Endothelial cell of umbilical vein (primary cell): Measurements from ENCODE around the gene CDH2. TPM values are rescaled to one million over a fixed set of nuclear protein-coding genes. Genes with fewer than 3 reads are reported as not detected.

Experiments
- BruUV-seq: library from RNA; stranded (reverse); fragments of 400-500 nt; replicated peaks from 2 replicates; lab custom pipeline; 2021; lab: Mats Ljungman, UMichigan
- CTCF ChIA-PET: fragments of 300-600, 350-600 bp; sonication (Branson Sonifier 250); formaldehyde crosslinking; loops from one replicate; lab custom pipeline; 2021; ENCODE audit warnings: antibody characterized with exemption, inconsistent platforms; lab: Charles Lee
- POLR2A ChIA-PET: fragments of 300-600, 350-600 bp; sonication (Branson Sonifier 250); formaldehyde crosslinking; loops from one replicate; lab custom pipeline; 2021; ENCODE audit warnings: antibody characterized with exemption, inconsistent platforms; lab: Charles Lee
- DNase-seq: peaks from one replicate; pipeline ENCODE4 v3.0.0-alpha.2; 2011; ENCODE audit warnings: low read depth, low spot score
- FAIRE-seq: peaks from 2 replicates; lab custom pipeline; 2011; peaks lifted over from hg19 to GRCh38; lab: Jason Lieb, UNC
- H2AFZ ChIP-seq: 2 replicates; pipeline ENCODE4 v1.6.0; 2012; ENCODE audit warnings: low read depth, low read length, control low read depth, inconsistent platforms
- H3K27ac ChIP-seq: 2 replicates; pipeline ENCODE4 v1.5.1; 2011; ENCODE audit warnings: low read depth, mild to moderate bottlenecking, control low read depth, low read length, moderate library complexity; ENCODE audit not compliant: insufficient read depth
- H3K27me3 ChIP-seq, 2 experiments: 2 replicates each; pipeline versions ENCODE4 v1.6.0 to v1.6.1; 2011; ENCODE audit warnings: low read length in 2 of 2, mixed read lengths in 1 of 2; ENCODE audit not compliant: control insufficient read depth in 2 of 2, insufficient read depth in 2 of 2
- H3K36me3 ChIP-seq, 2 experiments: 2 replicates in 1 of 2; 3 replicates in 1 of 2; pipeline ENCODE4 v1.5.1; 2011; ENCODE audit warnings: low read length in 2 of 2, mild to moderate bottlenecking in 1 of 2, moderate library complexity in 1 of 2; ENCODE audit not compliant: control insufficient read depth in 2 of 2, insufficient read depth in 2 of 2; ENCODE audit errors: extremely low read depth in 1 of 2
- H3K4me1 ChIP-seq: 3 replicates; pipeline ENCODE4 v1.5.1; 2011; ENCODE audit warnings: mild to moderate bottlenecking, low read length; ENCODE audit not compliant: control insufficient read depth, insufficient read depth; ENCODE audit errors: extremely low read depth
- H3K4me2 ChIP-seq: 2 replicates; pipeline ENCODE4 v1.6.1; 2011; ENCODE audit warnings: low read length, control low read depth, mixed read lengths; ENCODE audit not compliant: insufficient read depth
- H3K4me3 ChIP-seq, 3 experiments: fragments of 200-600 bp in 1 of 3; sonication (generic), shearing (Covaris generic) in 1 of 3; replicated peaks in 1 of 3; 2 replicates each; pipeline ENCODE4 v1.5.1; 2011 to 2016; ENCODE audit warnings: control low read depth in 3 of 3, low read length in 3 of 3, mild to moderate bottlenecking in 2 of 3, inconsistent platforms in 1 of 3, low read depth in 1 of 3, moderate library complexity in 1 of 3; ENCODE audit not compliant: insufficient read depth in 1 of 3
- H3K79me2 ChIP-seq: 2 replicates; pipeline ENCODE4 v1.6.0; 2012; ENCODE audit warnings: low read length, inconsistent platforms; ENCODE audit not compliant: control insufficient read depth, insufficient read depth
- H3K9ac ChIP-seq: replicated peaks from 2 replicates; pipeline ENCODE3; 2011; ENCODE audit warnings: low read length, control low read depth; ENCODE audit not compliant: insufficient read depth; ENCODE audit errors: extremely low read depth
- H3K9me1 ChIP-seq: replicated peaks from 3 replicates; pipeline ENCODE4 v1.6.0; 2011; ENCODE audit warnings: mild to moderate bottlenecking, low read length; ENCODE audit not compliant: control insufficient read depth, insufficient read depth; ENCODE audit errors: extremely low read depth
- H3K9me3 ChIP-seq: replicated peaks from 2 replicates; pipeline ENCODE4 v1.5.1; 2012; ENCODE audit warnings: low read length, inconsistent platforms; ENCODE audit not compliant: control insufficient read depth, insufficient read depth
- H4K20me1 ChIP-seq: replicated peaks from 2 replicates; pipeline ENCODE3; 2011; ENCODE audit warnings: mild to moderate bottlenecking, low read length; ENCODE audit not compliant: control insufficient read depth, insufficient read depth; ENCODE audit errors: extremely low read depth
- CTCF ChIP-seq, 2 donors: IDR thresholded peaks; 1 replicate in 1 of 2; 2 replicates in 1 of 2; pipeline ENCODE4 v1.5.1; 2011; ENCODE audit warnings: low read length in 2 of 2, mild to moderate bottlenecking in 2 of 2, moderate library complexity in 2 of 2, control low read depth in 1 of 2, inconsistent platforms in 1 of 2, low read depth in 1 of 2; ENCODE audit not compliant: insufficient read depth in 1 of 2; ENCODE audit errors: extremely low read depth in 1 of 2
- EZH2 ChIP-seq: IDR thresholded peaks from 2 replicates; pipeline ENCODE4 v1.6.1; 2012; ENCODE audit warnings: borderline replicate concordance, low read depth, mild to moderate bottlenecking, moderate library complexity, low read length, inconsistent platforms; ENCODE audit not compliant: severe bottlenecking
- FOS ChIP-seq: IDR thresholded peaks from 2 replicates; pipeline ENCODE4 v1.6.1; 2011; ENCODE audit warnings: mild to moderate bottlenecking, low read length, moderate library complexity, borderline replicate concordance; ENCODE audit not compliant: insufficient read depth
- GATA2 ChIP-seq: IDR thresholded peaks from 2 replicates; pipeline ENCODE4 v1.7.0; 2011; ENCODE audit warnings: low read depth, mild to moderate bottlenecking, moderate library complexity, mixed read lengths, low read length; ENCODE audit not compliant: insufficient read length, insufficient read depth
- JUN ChIP-seq: IDR thresholded peaks from 2 replicates; pipeline ENCODE4 v1.6.1; 2011; ENCODE audit warnings: borderline replicate concordance, low read depth; ENCODE audit not compliant: insufficient read length, insufficient read depth
- MAX ChIP-seq: IDR thresholded peaks from 2 replicates; pipeline ENCODE4 v1.6.1; 2011; ENCODE audit not compliant: insufficient read depth, insufficient read length
- MYC ChIP-seq: IDR thresholded peaks from one replicate; pipeline ENCODE4 v1.6.1; 2011; ENCODE audit warnings: mild to moderate bottlenecking, low read depth, low read length
- POLR2A ChIP-seq: IDR thresholded peaks from 2 replicates; pipeline ENCODE4 v1.6.1; 2012; ENCODE audit warnings: low read depth, mild to moderate bottlenecking, control low read depth, low read length
- POLR2AphosphoS5 ChIP-seq: IDR thresholded peaks from 2 replicates; pipeline ENCODE4 v1.6.1; 2012; ENCODE audit warnings: low read depth, mild to moderate bottlenecking, control low read depth, low read length, moderate library complexity; ENCODE audit not compliant: insufficient read depth
- dilution Hi-C: fragments of 300-500 bp; cut with MboI; formaldehyde crosslinking; loops from one replicate; pipeline ENCODE4 v1.15.0; 2019; ENCODE audit warnings: low sequenced_read_pairs; ENCODE audit not compliant: extremely low pct_ligation_motif_present
- intact Hi-C: fragments of 100-400 bp; cut with micrococcal nuclease; formaldehyde crosslinking; loops from one replicate; pipeline ENCODE4 v1.10.0; 2022
- polyA plus RNA-seq, 4 experiments: library from polyadenylated mRNA; depleted of rRNA in 3 of 4; stranded (reverse) in 3 of 4; unstranded in 1 of 4; fragments of >200 nt; gene quantifications; 2 replicates each; pipeline versions ENCODE4 v1.2.1 to v1.2.3, GENCODE V29; 2011 to 2012; ENCODE audit warnings: missing spikeins in 1 of 4
- total RNA-seq: library from RNA; stranded (reverse); gene quantifications from 2 replicates; pipeline ENCODE4 v1.2.3, GENCODE V29; 2021

The CDH2 gene
- total and polyA plus RNA-seq, 2 donors (not counting 3 experiments of a cell fraction or from before 2014, with no cell fraction given): 37.6 to 59.5 TPM

DNA sequence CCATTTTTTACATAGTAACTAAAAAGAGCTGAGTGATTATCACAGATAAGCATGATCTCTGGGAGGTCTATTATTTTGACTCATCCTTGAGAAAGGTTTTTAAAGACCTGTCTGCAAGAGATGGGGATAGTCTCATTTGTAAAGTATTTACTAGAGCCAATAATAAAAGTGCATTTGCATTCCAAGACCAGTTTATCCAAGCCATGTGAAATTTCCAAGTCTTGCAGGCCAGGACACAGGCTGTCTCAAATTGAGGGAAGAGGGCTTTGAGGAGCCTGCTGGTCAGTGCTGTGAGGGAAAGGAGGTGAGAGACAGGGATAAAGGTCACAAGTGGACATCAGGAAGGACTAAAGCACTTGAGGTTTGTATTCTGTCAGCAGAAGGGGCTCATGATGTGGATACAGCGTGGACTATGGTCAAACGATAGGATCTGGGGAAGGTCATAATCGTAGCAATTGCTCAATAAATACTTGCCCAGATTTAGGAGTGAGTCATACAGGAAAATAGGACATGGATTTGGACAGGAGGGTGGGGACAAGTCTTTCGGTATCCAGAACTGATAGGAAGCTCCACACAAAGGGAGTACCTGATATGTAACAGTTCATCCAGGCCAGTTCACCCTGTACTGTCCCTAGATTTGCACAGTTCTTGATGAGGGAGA is 6.6 kb upstream of the CDH2 start:
- Histone ChIP-seq H4K20me1 (no peaks in the 10 kb centered on the region), H3K4me1 (peaks cover 2% of the 10 kb centered on the region), H3K27ac (no peak overlapping the region), H3K9ac (no peak overlapping the region), H3K36me3 (no peaks in the 10 kb centered on the region), H2AFZ (no peak overlapping the region), H3K9me3 (no peaks in the 10 kb centered on the region), H3K4me3 (no peak overlapping the region), H3K4me2 (no peak overlapping the region), H3K79me2 (no peaks in the 10 kb centered on the region), H3K27me3 (peaks cover 0 to 1% of the 10 kb centered on the region in 2 experiments), H3K9me1 (no peaks in the 10 kb centered on the region)
- ChIA-PET POLR2A (no interaction called here), CTCF (no interaction called here)
- no peak for DNase-seq
- no TSS peak for BruUV-seq
- peak; percentile 61 for FAIRE-seq
- TF ChIP-seq MYC: no peak
- no peak for TF ChIP-seq POLR2AphosphoS5
- TF ChIP-seq GATA2: no peak
- no peak for TF ChIP-seq JUN
- no peak for TF ChIP-seq POLR2A
- TF ChIP-seq CTCF (IDR thresholded peaks at IDR 0.05; ENCODE audit: extremely low read depth in 1 of 2, insufficient read depth in 1 of 2, low read depth in 1 of 2, low read length in 2 of 2): no peak
- no peak for TF ChIP-seq EZH2
- no peak for TF ChIP-seq FOS
- TF ChIP-seq MAX: no peak
- intact Hi-C loops: no loop called here
- dilution Hi-C loops: no loop called here
